HG03521 (cell line): Measurements from ENCODE around the gene CMBL.
"Not testable (repeated sequence)": the region's sequence is repeated elsewhere in the genome, so short reads cannot be mapped to it uniquely, and the experiment has no call there.

ENCODE experiments used
- ATAC-seq: cut with Tn5 transposase; IDR thresholded peaks from one replicate; pipeline ENCODE4 v1.9.1; 2021; ENCODE audit warnings: mild to moderate bottlenecking, moderate library complexity; ENCODE audit not compliant: unreplicated experiment

The CMBL gene

GRCh38 chr5:10286862-10287227 is 20.9 kb downstream of the CMBL start:
- ATAC-seq = no peak

GRCh38 chr5:10286162-10286861 is 21.4 kb downstream of the CMBL start:
- no peak for ATAC-seq

GRCh38 chr5:10285362-10285761 is 22.3 kb downstream of the CMBL start:
- not testable (repeated sequence) for ATAC-seq

GRCh38 chr5:10283927-10284635 is 23.6 kb downstream of the CMBL start:
- peak; percentile 91 for ATAC-seq

GRCh38 chr5:10279925-10280720 is 27.6 kb downstream of the CMBL start:
- no peak for ATAC-seq

GRCh38 chr5:10279328-10279727 is 28.4 kb downstream of the CMBL start:
- ATAC-seq = no peak

GRCh38 chr5:10278658-10279279 is 28.9 kb downstream of the CMBL start:
- ATAC-seq = no peak

GRCh38 chr5:10277773-10278630 is 29.7 kb downstream of the CMBL start:
- no peak for ATAC-seq

GRCh38 chr5:10276691-10277090 is 31.0 kb downstream of the CMBL start:
- ATAC-seq = no peak

GRCh38 chr5:10275991-10276390 is 31.7 kb downstream of the CMBL start:
- ATAC-seq = no peak

- ATAC-seq = no peak
Observed at GRCh38 chr5:10275460-10275859, 32.2 kb downstream of the CMBL start.

- ATAC-seq = not testable (repeated sequence)
Observed at GRCh38 chr5:10272875-10273209, 34.9 kb downstream of the CMBL start.

- no peak for ATAC-seq
Observed at GRCh38 chr5:10272053-10272874, 35.4 kb downstream of the CMBL start.

- no peak for ATAC-seq
Observed at GRCh38 chr5:10268100-10268499, 39.6 kb downstream of the CMBL start.

- no peak for ATAC-seq
Observed at GRCh38 chr5:10266839-10267238, 40.9 kb downstream of the CMBL start.

GRCh38 chr5:10266137-10266536 is 41.6 kb downstream of the CMBL start:
- ATAC-seq = no peak

GRCh38 chr5:10265245-10266109 is 42.2 kb downstream of the CMBL start:
- no peak for ATAC-seq

GRCh38 chr5:10264604-10265003 is 43.1 kb downstream of the CMBL start:
- ATAC-seq = no peak

GRCh38 chr5:10262995-10263394 is 44.7 kb downstream of the CMBL start:
- no peak for ATAC-seq
